ENCODE results near the gene TMEM86B.

GRCh38 chr19:55225415-55225958, 3.1 kb downstream of the TMEM86B start:
- TF ChIP-seq CTCF (conservative IDR thresholded peaks at IDR 0.05 in 1 of 2, IDR thresholded peaks at IDR 0.05 in 1 of 2; ENCODE audit: low read depth in 1 of 2, low read length in 2 of 2) = no peak
- TF ChIP-seq EZH2 (IDR thresholded peaks at IDR 0.05; ENCODE audit: low read length, missing control alignments) = no peak

Measured in fibroblast of lung (primary cell).